Measurements from ENCODE around the gene GC. TPM values are rescaled to one million over a fixed set of nuclear protein-coding genes. Genes with fewer than 3 reads are reported as not detected.

The GC gene
- total RNA-seq, 1 experiment from 2014 or later, result not detected

GRCh38 chr4:71777891-71778290, 6.0 kb downstream of the GC start:
- Histone ChIP-seq H3K23ac (ENCODE audit: insufficient read length, low read depth, low read length) (no peak overlapping the region), H2BK20ac (ENCODE audit: low read depth, low read length, poor library complexity, severe bottlenecking) (no peak overlapping the region), H2BK5ac (ENCODE audit: insufficient read length, low read length) (no peak overlapping the region), H2BK12ac (ENCODE audit: insufficient read length, low read depth, low read length) (no peak overlapping the region), H3K27me3 (ENCODE audit: insufficient read depth, low read length) (no peaks in the 10 kb centered on the region), H3K27ac (ENCODE audit: insufficient read length, low read depth, low read length) (no peak overlapping the region), H4K91ac (ENCODE audit: insufficient read length, low read depth, low read length) (no peak overlapping the region), H3K4me1 (ENCODE audit: insufficient read depth, low read length) (no peaks in the 10 kb centered on the region), H3K4ac (ENCODE audit: low read depth, low read length) (no peak overlapping the region), H3K79me1 (ENCODE audit: insufficient read depth, low read depth, low read length, poor library complexity, severe bottlenecking) (no peaks in the 10 kb centered on the region), H3K9me3 (ENCODE audit: control insufficient read depth, low read depth, low read length) (no peaks in the 10 kb centered on the region), H2BK120ac (ENCODE audit: low read depth, low read length, poor library complexity, severe bottlenecking) (no peak overlapping the region), H3K4me2 (ENCODE audit: insufficient read depth, insufficient read length, low read length) (no peak overlapping the region), H2BK15ac (ENCODE audit: low read depth, low read length) (no peak overlapping the region), H3K23me2 (ENCODE audit: insufficient read length, low read depth, low read length, poor library complexity, severe bottlenecking) (no peaks in the 10 kb centered on the region), H3K9ac (ENCODE audit: extremely low read depth, insufficient read length, low read length) (no peak overlapping the region), H2AK5ac (ENCODE audit: insufficient read length, low read length) (no peak overlapping the region), H3K79me2 (ENCODE audit: insufficient read depth, low read length) (no peaks in the 10 kb centered on the region), H3T11ph (ENCODE audit: low read length) (no peak overlapping the region), H3K56ac (ENCODE audit: insufficient read length, low read depth, low read length) (no peak overlapping the region), H4K5ac (ENCODE audit: insufficient read length, low read depth, low read length) (no peak overlapping the region), H4K20me1 (ENCODE audit: control insufficient read depth, insufficient read depth, insufficient read length) (no peaks in the 10 kb centered on the region), H4K8ac (replicated peaks; ENCODE audit: insufficient read length, low read depth, low read length) (no peak overlapping the region), H3K18ac (ENCODE audit: insufficient read length, low read depth, low read length) (no peak overlapping the region), H3K14ac (ENCODE audit: insufficient read depth, low read length) (no peak overlapping the region), H2AFZ (ENCODE audit: low read length) (no peak overlapping the region)
- H3K36me3 Mint-ChIP-seq (ENCODE audit: insufficient read depth in 1 of 3, low read depth in 3 of 3), result no peaks in the 10 kb centered on the region; a peak in 2 of 7 replicates
- no peaks in the 10 kb centered on the region for H3K27me3 Mint-ChIP-seq (ENCODE audit: low read depth)
- no peak overlapping the region for H3K4me3 Mint-ChIP-seq
- peaks cover 3 to 8% of the 10 kb centered on the region in 2 experiments for H3K4me1 Mint-ChIP-seq
- TF ChIP-seq CTCF (conservative IDR thresholded peaks at IDR 0.05), result no peak
- no peak overlapping the region for H3K27ac Mint-ChIP-seq
- no peak for DNase-seq
- H3K9me3 Mint-ChIP-seq, result no peaks in the 10 kb centered on the region; a peak in 1 of 5 replicates
